IPS-15b (cell line): ENCODE measurements around the gene SLC25A23.

Experiments
- H3K27me3 ChIP-seq: one replicate; pipeline ENCODE4 v1.6.1; 2013; ENCODE audit warnings: low read length; ENCODE audit not compliant: control insufficient read depth, insufficient read depth
- H3K36me3 ChIP-seq: one replicate; pipeline ENCODE4 v1.6.1; 2013; ENCODE audit warnings: low read length; ENCODE audit not compliant: control insufficient read depth, insufficient read depth
- H3K4me1 ChIP-seq: one replicate; pipeline ENCODE4 v1.6.1; 2013; ENCODE audit warnings: mild to moderate bottlenecking, low read length; ENCODE audit not compliant: control insufficient read depth, insufficient read depth
- H3K4me3 ChIP-seq: one replicate; pipeline ENCODE4 v1.5.1; 2013; ENCODE audit warnings: low read depth, low read length
- H3K9ac ChIP-seq: one replicate; pipeline ENCODE4 v1.6.1; 2013; ENCODE audit warnings: low read depth, mild to moderate bottlenecking, low read length
- H3K9me3 ChIP-seq: one replicate; pipeline ENCODE4 v1.6.1; 2013; ENCODE audit warnings: mild to moderate bottlenecking, low read length; ENCODE audit not compliant: control insufficient read depth, insufficient read depth

Gene SLC25A23

DNA sequence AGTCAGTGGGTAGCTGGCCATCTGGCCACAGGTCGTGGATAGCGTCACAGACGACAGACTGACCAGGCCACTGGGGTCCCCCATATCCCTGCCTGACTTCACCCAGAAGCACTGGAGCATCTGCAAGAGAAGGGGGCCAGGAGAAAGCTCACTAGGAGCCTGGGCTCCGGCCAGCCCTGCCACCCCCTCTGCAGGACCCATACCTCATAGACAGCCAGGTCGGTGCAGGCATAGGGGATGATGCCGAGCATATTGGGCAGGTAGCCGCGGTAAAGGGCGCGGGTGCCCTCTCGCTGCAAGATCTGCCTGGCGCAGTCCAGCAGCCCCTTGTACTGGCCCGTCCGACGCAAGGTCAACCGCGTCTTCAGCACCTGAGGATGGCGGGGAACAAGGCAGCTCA is 32.5 kb downstream of the SLC25A23 start:
- Histone ChIP-seq H3K4me3 (no peak overlapping the region), H3K9ac (no peak overlapping the region), H3K36me3 (peaks cover 4% of the 10 kb centered on the region), H3K4me1 (peaks cover 5% of the 10 kb centered on the region), H3K27me3 (peaks cover 5% of the 10 kb centered on the region), H3K9me3 (no peaks in the 10 kb centered on the region)

- peak overlapping the region; percentile 19 for H3K4me3 ChIP-seq
- H3K4me1 ChIP-seq, result peaks cover 5% of the 10 kb centered on the region
- H3K9me3 ChIP-seq, result no peaks in the 10 kb centered on the region
- H3K27me3 ChIP-seq, result peaks cover 5% of the 10 kb centered on the region
- H3K36me3 ChIP-seq, result peaks cover 14% of the 10 kb centered on the region
- no peak overlapping the region for H3K9ac ChIP-seq
These were observed 33.6 kb downstream of the SLC25A23 start for GRCh38 chr19:6425732-6426620.

- peak overlapping the region; percentile 19 for H3K4me3 ChIP-seq
These were observed 34.5 kb downstream of the SLC25A23 start for GRCh38 chr19:6424939-6425731.

DNA sequence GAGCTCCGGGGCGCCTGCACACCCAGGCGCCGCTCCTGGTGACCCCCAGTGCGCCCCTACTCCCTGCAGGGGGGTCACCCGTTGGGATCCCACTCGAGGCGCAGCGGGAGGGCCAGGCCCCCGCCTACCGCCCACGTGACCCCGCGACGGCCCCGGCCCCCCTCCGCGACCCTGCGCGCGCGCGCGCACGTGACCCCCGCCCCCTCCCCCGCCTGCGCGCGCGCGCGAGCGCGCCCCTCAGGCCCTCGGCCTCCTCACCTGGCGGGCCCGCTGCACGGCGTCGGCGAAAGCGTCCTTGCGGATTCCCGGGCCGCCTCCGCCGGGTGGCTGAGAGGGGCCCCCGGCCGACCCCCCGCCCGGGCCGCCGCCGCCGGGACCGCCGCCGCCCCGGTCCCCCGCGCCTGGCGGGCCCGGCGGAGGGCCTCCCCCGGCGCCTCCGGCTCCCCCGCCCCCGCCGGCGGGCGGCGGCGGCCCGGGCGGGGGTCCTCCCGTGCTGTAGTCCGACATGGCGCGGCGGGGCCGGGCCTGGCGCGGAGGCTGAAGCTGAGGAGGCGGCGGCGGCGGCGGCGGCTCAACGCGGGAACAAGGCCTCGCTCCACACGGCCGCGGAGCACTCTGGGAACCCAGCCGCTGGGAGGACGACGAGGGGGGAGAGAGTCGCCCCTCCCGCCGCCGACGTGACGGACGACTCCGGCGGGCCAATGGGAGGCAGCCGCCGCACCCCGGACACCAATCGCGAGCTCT is 35.2 kb downstream of the SLC25A23 start, which contains the start of gene KHSRP:
KHSRP (minus strand) TSS at position 617 of the 744 bp plus-strand sequence; CDS start at position 507, 110 bp downstream.
- Histone ChIP-seq H3K9me3 (no peaks in the 10 kb centered on the region), H3K36me3 (peaks cover 31% of the 10 kb centered on the region), H3K4me1 (peaks cover 5% of the 10 kb centered on the region), H3K9ac (peak within 1 kb of the TSS; percentile 90), H3K27me3 (peaks cover 1% of the 10 kb centered on the region), H3K4me3 (peak within 1 kb of the TSS; percentile 96)

More at GRCh38 chr19:6424939-6425731, 34.5 kb downstream of the SLC25A23 start:
- Histone ChIP-seq H3K27me3 (peaks cover 5% of the 10 kb centered on the region), H3K9me3 (no peaks in the 10 kb centered on the region), H3K4me1 (peaks cover 5% of the 10 kb centered on the region), H3K36me3 (peaks cover 23% of the 10 kb centered on the region), H3K9ac (no peak overlapping the region)

DNA sequence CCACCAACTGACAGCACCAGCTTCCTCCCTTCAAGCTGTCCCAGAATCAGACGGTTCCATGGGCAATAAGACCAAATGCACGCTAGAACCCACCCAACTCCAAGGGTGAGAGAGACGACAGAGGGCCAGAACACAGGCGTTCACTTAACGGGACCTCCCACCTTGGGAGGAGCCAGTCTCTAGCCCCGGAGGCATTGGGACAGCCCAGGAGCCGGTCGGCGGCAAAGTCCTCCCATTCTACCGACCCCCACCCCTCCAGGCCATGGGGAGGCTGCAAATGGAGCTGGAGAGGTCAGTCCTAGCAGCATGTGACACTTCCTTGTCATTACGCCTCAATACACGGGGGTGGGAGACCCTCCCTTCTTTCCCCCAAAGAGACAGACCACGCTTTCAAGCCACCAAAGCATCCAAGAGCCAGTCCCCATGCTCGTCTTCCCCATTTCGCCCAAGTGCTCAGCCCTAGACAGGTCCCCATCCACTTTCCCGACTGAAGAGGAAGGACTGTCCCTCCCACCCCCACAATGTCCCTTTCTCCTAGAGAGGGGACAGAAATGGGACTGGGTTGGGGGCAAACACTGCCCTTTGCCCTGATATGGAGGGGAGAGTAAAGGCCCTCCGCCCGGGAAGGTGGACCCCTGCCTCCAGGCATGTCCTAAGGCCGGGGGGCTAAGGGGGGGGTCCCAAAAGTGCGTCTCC is 35.9 kb downstream of the SLC25A23 start:
- H3K4me3 ChIP-seq, result peak overlapping the region; percentile 96
- H3K9me3 ChIP-seq, result no peaks in the 10 kb centered on the region
- H3K4me1 ChIP-seq, result peaks cover 5% of the 10 kb centered on the region
- peak overlapping the region; percentile 90 for H3K9ac ChIP-seq
- H3K27me3 ChIP-seq, result no peaks in the 10 kb centered on the region
- peaks cover 38% of the 10 kb centered on the region for H3K36me3 ChIP-seq

- Histone ChIP-seq H3K9me3 (no peaks in the 10 kb centered on the region), H3K9ac (no peak overlapping the region), H3K4me1 (peaks cover 5% of the 10 kb centered on the region), H3K36me3 (peaks cover 61% of the 10 kb centered on the region), H3K27me3 (no peaks in the 10 kb centered on the region), H3K4me3 (no peak overlapping the region)
These were observed 38.2 kb downstream of the SLC25A23 start for GRCh38 chr19:6421075-6422014.

DNA sequence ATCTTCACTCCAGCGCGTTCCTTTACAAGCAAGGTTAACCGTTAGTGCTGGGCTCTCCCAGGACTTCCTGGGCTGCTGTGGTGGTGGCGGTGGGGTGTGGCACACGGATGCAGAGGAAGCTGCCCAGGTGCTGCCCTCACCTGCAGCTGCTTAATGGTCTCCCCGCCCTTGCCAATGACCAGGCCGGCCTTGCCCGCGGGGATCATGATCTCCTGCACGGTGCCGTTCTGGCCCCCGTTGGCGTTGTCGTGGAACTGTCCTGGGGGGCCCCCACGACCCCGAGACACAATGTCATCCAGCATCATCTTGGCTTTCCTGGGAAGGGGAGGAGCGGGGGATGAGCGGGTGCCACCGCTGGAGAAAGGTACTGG is 41.0 kb downstream of the SLC25A23 start:
- Histone ChIP-seq H3K9me3 (no peaks in the 10 kb centered on the region), H3K36me3 (peaks cover 83% of the 10 kb centered on the region), H3K9ac (no peak overlapping the region), H3K4me3 (no peak overlapping the region), H3K27me3 (no peaks in the 10 kb centered on the region), H3K4me1 (peaks cover 5% of the 10 kb centered on the region)

DNA sequence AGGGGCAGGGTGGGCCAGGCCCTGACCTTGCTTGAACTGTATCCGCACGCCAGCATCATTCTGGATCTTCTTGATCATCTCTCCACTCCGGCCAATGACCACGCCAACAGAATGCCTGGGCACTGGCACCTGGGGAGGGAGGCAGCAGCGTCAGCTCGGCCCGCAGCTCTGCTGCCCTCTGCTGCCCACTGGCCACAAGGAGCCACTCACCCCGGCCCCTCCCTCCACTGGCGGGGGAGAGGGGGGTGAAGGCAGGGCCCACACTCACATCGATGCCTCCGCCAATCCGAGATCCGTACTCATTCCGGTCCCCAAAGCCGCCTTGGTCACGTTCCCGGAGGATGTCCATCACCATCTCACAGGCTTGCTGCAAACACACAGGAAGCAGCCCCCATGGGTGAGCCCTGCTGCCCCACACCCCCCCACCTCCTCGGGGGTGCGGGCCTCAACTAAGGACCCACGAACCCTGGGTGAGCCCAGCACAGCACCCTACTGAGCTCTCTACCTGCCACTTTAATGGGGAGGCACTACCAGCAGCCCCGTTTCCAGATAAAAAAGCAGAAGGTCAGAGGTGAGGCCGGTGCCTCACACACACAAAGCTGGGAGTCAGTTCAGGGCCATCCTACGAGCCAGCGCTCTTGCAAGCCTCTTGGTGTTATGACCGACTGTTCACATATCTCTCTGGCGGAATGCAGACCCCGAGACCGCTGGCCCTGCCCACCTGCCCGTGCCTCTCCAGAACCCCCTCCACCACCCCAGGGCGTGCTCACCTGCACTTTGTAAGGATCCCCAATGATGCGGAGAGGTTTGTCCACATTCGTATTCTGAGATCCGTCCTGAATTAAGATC is 41.7 kb downstream of the SLC25A23 start:
- Histone ChIP-seq H3K27me3 (no peaks in the 10 kb centered on the region), H3K9ac (no peak overlapping the region), H3K36me3 (peaks cover 83% of the 10 kb centered on the region), H3K4me3 (no peak overlapping the region), H3K4me1 (peaks cover 2% of the 10 kb centered on the region), H3K9me3 (no peaks in the 10 kb centered on the region)

DNA sequence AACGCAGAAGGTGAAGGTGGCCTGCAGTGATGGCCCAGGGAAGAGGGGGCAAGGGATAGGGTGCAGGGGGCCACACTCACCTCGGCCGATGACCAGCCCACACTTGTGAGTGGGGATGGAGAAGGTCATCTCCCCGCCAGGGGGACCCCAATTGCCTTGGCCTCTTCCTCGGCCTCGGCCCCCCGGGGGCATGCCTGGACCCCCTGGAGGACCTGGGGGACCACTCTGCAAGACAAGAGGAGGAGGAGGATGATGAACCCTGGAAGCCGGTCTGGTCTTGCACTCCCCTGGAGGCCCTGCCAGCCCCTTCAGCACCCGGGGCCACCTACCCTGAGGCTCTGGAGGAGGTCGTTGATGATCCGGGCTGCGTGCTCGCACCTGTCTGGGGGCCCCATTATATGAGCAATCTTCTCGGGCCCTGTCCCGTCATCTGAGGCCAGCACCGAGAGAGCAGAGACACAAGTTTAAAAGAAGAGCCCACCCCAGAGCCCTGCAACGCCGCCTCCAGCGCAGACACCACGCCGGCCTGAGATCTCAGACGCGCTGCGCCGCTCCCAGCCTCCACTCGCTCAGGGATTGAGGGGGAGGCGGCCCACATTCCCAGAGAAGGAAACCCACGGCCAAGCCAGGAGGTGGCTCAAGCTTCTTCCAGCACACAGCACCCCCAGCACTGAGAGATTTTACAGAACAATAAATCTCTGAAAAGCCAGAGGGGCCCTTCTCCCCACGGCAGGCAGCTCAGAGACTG is 42.8 kb downstream of the SLC25A23 start:
- H3K9ac ChIP-seq, result no peak overlapping the region
- H3K36me3 ChIP-seq, result peaks cover 77% of the 10 kb centered on the region
- no peaks in the 10 kb centered on the region for H3K27me3 ChIP-seq
- no peak overlapping the region for H3K4me3 ChIP-seq
- no peaks in the 10 kb centered on the region for H3K9me3 ChIP-seq
- no peaks in the 10 kb centered on the region for H3K4me1 ChIP-seq
